Measurements from ENCODE around the gene KRT84. TPM values are rescaled to one million over a fixed set of nuclear protein-coding genes. Genes with fewer than 3 reads are reported as not detected.

Gene KRT84
- total RNA-seq, 1 experiment from 2014 or later, result not detected

- ATAC-seq (no peak), DNase-seq (ENCODE audit: low read depth, low spot score) (no peak)
- peaks cover 0 to 28% of the 10 kb centered on the region in 2 experiments; a peak in 2 of 4 replicates for H3K4me1 ChIP-seq (ENCODE audit: control insufficient read depth in 1 of 2, insufficient read depth in 2 of 2, low read length in 2 of 2)
- H2AFZ ChIP-seq (ENCODE audit: low read depth, low read length, poor library complexity, severe bottlenecking), result no peak overlapping the region
- H3K79me2 ChIP-seq (ENCODE audit: insufficient read depth, low read length), result no peaks in the 10 kb centered on the region
- no peak overlapping the region for H3K4me3 ChIP-seq (replicated peaks in 1 of 2; ENCODE audit: low read depth in 1 of 2, low read length in 2 of 2)
- TF ChIP-seq SRF (IDR thresholded peaks at IDR 0.05; ENCODE audit: low read depth) (no peak), SP1 (IDR thresholded peaks at IDR 0.05; ENCODE audit: low read depth) (no peak), CTCF (IDR thresholded peaks at IDR 0.05 in 2 of 3, conservative IDR thresholded peaks at IDR 0.05 in 1 of 3; ENCODE audit: borderline replicate concordance in 1 of 3, insufficient read depth in 1 of 3, low read depth in 2 of 3, low read length in 2 of 3) (no peak), ZFX (IDR thresholded peaks at IDR 0.05) (no peak), CEBPB (IDR thresholded peaks at IDR 0.05; ENCODE audit: low read depth) (no peak), JUND (IDR thresholded peaks at IDR 0.05) (no peak), ZBTB33 (IDR thresholded peaks at IDR 0.05; ENCODE audit: extremely low read depth, insufficient replicate concordance, low read length) (no peak), EZH2 (IDR thresholded peaks at IDR 0.05) (no peak), POLR2AphosphoS5 (IDR thresholded peaks at IDR 0.05; ENCODE audit: low read depth, low read length) (no peak), RAD21 (IDR thresholded peaks at IDR 0.05; ENCODE audit: low read depth) (no peak), EZH2phosphoT487 (IDR thresholded peaks at IDR 0.05; ENCODE audit: borderline replicate concordance) (no peak), FOSL1 (IDR thresholded peaks at IDR 0.05; ENCODE audit: low read depth) (no peak), YY1 (IDR thresholded peaks at IDR 0.05; ENCODE audit: extremely low read depth, insufficient replicate concordance, low read depth, low read length) (no peak), CBX3 (IDR thresholded peaks at IDR 0.05; ENCODE audit: low read depth) (no peak), POLR2A (IDR thresholded peaks at IDR 0.05; ENCODE audit: borderline replicate concordance, extremely low read depth, insufficient read depth, insufficient read length) (no peak)
- no peaks in the 10 kb centered on the region for H3K9me3 ChIP-seq (ENCODE audit: control insufficient read depth in 1 of 2, insufficient read depth in 1 of 2, low read depth in 1 of 2, low read length in 2 of 2)
- no peak overlapping the region for H3K4me2 ChIP-seq (ENCODE audit: low read length)
- POLR2A ChIA-PET, result no interaction called here
- no peaks in the 10 kb centered on the region for H3K36me3 ChIP-seq (ENCODE audit: control insufficient read depth in 1 of 2, insufficient read depth in 2 of 2, low read length in 2 of 2)
- no peaks in the 10 kb centered on the region for H3K9me2 ChIP-seq (ENCODE audit: insufficient read depth)
- no peak overlapping the region for H3K27ac ChIP-seq (ENCODE audit: low read depth, low read length)
- RAD21 ChIA-PET (ENCODE audit: low non-redundant PET in 1 of 2, low total read pairs in 2 of 2, uncharacterized antibody in 2 of 2, unreplicated experiment in 2 of 2), result no interaction called here
- H3K9ac ChIP-seq (ENCODE audit: low read length), result no peak overlapping the region
- no TSS peak for BruUV-seq (replicated peaks)
- H3K27me3 ChIP-seq (ENCODE audit: insufficient read depth, low read length), result no peaks in the 10 kb centered on the region; the same call in 1 of the 2 replicates
- CTCF ChIA-PET, result no interaction called here
- intact Hi-C loops (cut with micrococcal nuclease), result no loop called here
- no peaks in the 10 kb centered on the region for H4K20me1 ChIP-seq (ENCODE audit: insufficient read depth)
Measured at GRCh38 chr12:52432559-52433207, 47.2 kb upstream of the KRT84 start.

All from HCT116 (cell line).